A673 (cell line): ENCODE results near the gene KRT73.

Experiments used
- CTCF ChIP-seq: fragments of 300-800, 200-600 bp; sonication (generic); conservative IDR thresholded peaks from 2 replicates; pipeline ENCODE4 v1.5.1; 2017; ENCODE audit warnings: low read depth, mild to moderate bottlenecking, antibody characterized with exemption, low read length, moderate library complexity, mixed read lengths
- EZH2 ChIP-seq: fragments of 200-600 bp; sonication (generic); IDR thresholded peaks from 2 replicates; pipeline ENCODE4 v1.6.1; 2017; ENCODE audit warnings: borderline replicate concordance, low read depth, mild to moderate bottlenecking, mixed read lengths, antibody characterized with exemption, low read length; ENCODE audit not compliant: poor library complexity, severe bottlenecking

GRCh38 chr12:52659395-52659794, 41.0 kb upstream of the KRT73 start:
- TF ChIP-seq EZH2 (no peak), CTCF (no peak)
